Neuronal stem cell (in vitro differentiated cells): ENCODE measurements around the gene THSD4.
A peak's percentile ranks its signal among the peaks of the same experiment; 100 is the strongest.

Experiments
- DNase-seq: peaks from one replicate; pipeline ENCODE4 v3.0.0-alpha.2; 2013; ENCODE audit warnings: low spot score
- H2AFZ ChIP-seq: one replicate; pipeline ENCODE4 v1.6.1; 2013; ENCODE audit warnings: mild to moderate bottlenecking, low read length, inconsistent platforms
- H2AK5ac ChIP-seq: 2 replicates; pipeline ENCODE4 v1.6.1; 2013; ENCODE audit warnings: low read depth, mild to moderate bottlenecking, inconsistent platforms, low read length, moderate library complexity, mixed read lengths
- H2BK120ac ChIP-seq: 2 replicates; pipeline ENCODE4 v1.6.1; 2013; ENCODE audit warnings: low read depth, mild to moderate bottlenecking, inconsistent platforms, low read length, moderate library complexity, mixed read lengths
- H2BK12ac ChIP-seq: one replicate; pipeline ENCODE4 v1.6.1; 2013; ENCODE audit warnings: low read length, inconsistent platforms
- H2BK15ac ChIP-seq: 2 replicates; pipeline ENCODE4 v1.6.1; 2013; ENCODE audit warnings: mild to moderate bottlenecking, low read length, inconsistent platforms, mixed read lengths
- H2BK5ac ChIP-seq: one replicate; pipeline ENCODE4 v1.6.1; 2013; ENCODE audit warnings: inconsistent platforms, mild to moderate bottlenecking, low read length, moderate library complexity
- H3K14ac ChIP-seq: one replicate; pipeline ENCODE4 v1.6.1; 2013; ENCODE audit warnings: low read length, inconsistent platforms
- H3K18ac ChIP-seq: 2 replicates; pipeline ENCODE4 v1.6.1; 2013; ENCODE audit warnings: low read length, inconsistent platforms
- H3K23ac ChIP-seq: 2 replicates; pipeline ENCODE4 v1.6.1; 2013; ENCODE audit warnings: low read depth, mild to moderate bottlenecking, mixed read lengths, low read length, inconsistent platforms; ENCODE audit not compliant: poor library complexity
- H3K27ac ChIP-seq: replicated peaks from 3 replicates; pipeline ENCODE4 v1.5.1; 2013; ENCODE audit warnings: low read length, inconsistent platforms
- H3K27me3 ChIP-seq, 3 experiments: 2 replicates each; pipeline ENCODE4 v1.6.1; 2013; ENCODE audit warnings: low read length in 3 of 3, mild to moderate bottlenecking in 2 of 3, inconsistent platforms in 1 of 3, low read depth in 1 of 3, mixed read lengths in 1 of 3, moderate library complexity in 1 of 3; ENCODE audit not compliant: control insufficient read depth in 3 of 3, insufficient read depth in 3 of 3
- H3K36me3 ChIP-seq, 2 donors: replicated peaks in 1 of 2; 2 replicates each; pipeline ENCODE4 v1.6.1; 2013; ENCODE audit warnings: low read length in 2 of 2; ENCODE audit not compliant: control insufficient read depth in 2 of 2, insufficient read depth in 2 of 2
- H3K4ac ChIP-seq: 2 replicates; pipeline ENCODE4 v1.6.1; 2013; ENCODE audit warnings: inconsistent platforms, mild to moderate bottlenecking, low read length, moderate library complexity
- H3K4me1 ChIP-seq, 2 donors: 1 replicate in 1 of 2; 2 replicates in 1 of 2; pipeline ENCODE4 v1.6.1; 2013; ENCODE audit warnings: low read length in 2 of 2, low read depth in 1 of 2; ENCODE audit not compliant: control insufficient read depth in 2 of 2, insufficient read depth in 1 of 2
- H3K4me2 ChIP-seq: one replicate; pipeline ENCODE4 v1.6.1; 2013; ENCODE audit warnings: mild to moderate bottlenecking, low read length, inconsistent platforms; ENCODE audit not compliant: insufficient read depth, poor library complexity, severe bottlenecking
- H3K4me3 ChIP-seq, 2 donors: 2 replicates each; pipeline ENCODE4 v1.5.1; 2013; ENCODE audit warnings: low read length in 2 of 2, mild to moderate bottlenecking in 2 of 2, inconsistent platforms in 1 of 2, moderate library complexity in 1 of 2
- H3K79me1 ChIP-seq: one replicate; pipeline ENCODE4 v1.6.1; 2013; ENCODE audit warnings: low read depth, mild to moderate bottlenecking, inconsistent platforms, low read length, moderate library complexity
- H3K9ac ChIP-seq: one replicate; pipeline ENCODE4 v1.6.1; 2013; ENCODE audit warnings: mild to moderate bottlenecking, low read depth, low read length, inconsistent platforms; ENCODE audit not compliant: poor library complexity
- H3K9me3 ChIP-seq, 2 donors: replicated peaks in 1 of 2; 2 replicates each; pipeline versions ENCODE3 to v1.6.1; 2013; ENCODE audit warnings: low read length in 2 of 2, mild to moderate bottlenecking in 2 of 2, inconsistent platforms in 1 of 2, low read depth in 1 of 2, mixed read lengths in 1 of 2, moderate library complexity in 1 of 2; ENCODE audit not compliant: control insufficient read depth in 2 of 2, insufficient read depth in 1 of 2
- H4K8ac ChIP-seq: one replicate; pipeline ENCODE4 v1.6.1; 2013; ENCODE audit warnings: low read depth, mild to moderate bottlenecking, inconsistent platforms, low read length, moderate library complexity
- H4K91ac ChIP-seq: one replicate; pipeline ENCODE4 v1.6.1; 2013; ENCODE audit warnings: low read length, low read depth, mild to moderate bottlenecking, inconsistent platforms; ENCODE audit not compliant: poor library complexity
- WGBS, 2 donors: extraction: QIAGEN DNeasy Blood & Tissue Kit; methylation state at CpG; one replicate each; pipeline ENCODE4 v1.1.7; 2013; ENCODE audit warnings: missing lambda C conversion rate in 2 of 2, mixed read lengths in 1 of 2; ENCODE audit not compliant: insufficient read length in 2 of 2, insufficient replicate concordance in 1 of 2; ENCODE audit errors: extremely low coverage in 2 of 2; 5-methylcytosine and 5-hydroxymethylcytosine counted together

THSD4 gene

GRCh38 chr15:71597126-71597525 is 481.9 kb downstream of the THSD4 start:
- H3K14ac ChIP-seq, result no peak overlapping the region
- no peak overlapping the region for H2AK5ac ChIP-seq
- no peak overlapping the region for H2BK15ac ChIP-seq
- no peak overlapping the region for H3K27ac ChIP-seq
- H3K4me1 ChIP-seq, result peaks cover 13 to 16% of the 10 kb centered on the region in 2 donors
- no CpG with 5 or more reads among the region's 3 CpGs for WGBS, 2 donors
- no peaks in the 10 kb centered on the region for H3K36me3 ChIP-seq
- H3K23ac ChIP-seq, result no peak overlapping the region
- no peak overlapping the region for H2BK5ac ChIP-seq
- no peak overlapping the region for H2AFZ ChIP-seq
- H3K9me3 ChIP-seq, result peaks cover 2 to 5% of the 10 kb centered on the region in 2 donors
- no peak overlapping the region for H3K18ac ChIP-seq
- H3K27me3 ChIP-seq, result no peaks in the 10 kb centered on the region
- no peak for DNase-seq
- H4K8ac ChIP-seq, result no peak overlapping the region
- no peaks in the 10 kb centered on the region for H3K79me1 ChIP-seq
- no peak overlapping the region for H2BK12ac ChIP-seq
- H4K91ac ChIP-seq, result no peak overlapping the region
- H2BK120ac ChIP-seq, result no peak overlapping the region
- H3K4me2 ChIP-seq, result no peak overlapping the region
- H3K4me3 ChIP-seq, result no peak overlapping the region
- H3K9ac ChIP-seq, result no peak overlapping the region
- no peak overlapping the region for H3K4ac ChIP-seq

- peaks cover 2 to 5% of the 10 kb centered on the region in 2 donors for H3K9me3 ChIP-seq
- no peak for DNase-seq
- no peak overlapping the region for H3K4ac ChIP-seq
- H3K23ac ChIP-seq, result no peak overlapping the region
- no CpG with 5 or more reads among the region's 8 CpGs for WGBS, 2 donors
- H3K9ac ChIP-seq, result no peak overlapping the region
- no peak overlapping the region for H3K4me2 ChIP-seq
- no peak overlapping the region for H3K14ac ChIP-seq
- no peak overlapping the region for H4K8ac ChIP-seq
- no peak overlapping the region for H2AK5ac ChIP-seq
- peak overlapping the region; percentile 6 for H2BK15ac ChIP-seq
- no peak overlapping the region for H2BK5ac ChIP-seq
- H3K27ac ChIP-seq, result no peak overlapping the region
- no peaks in the 10 kb centered on the region for H3K79me1 ChIP-seq
- no peak overlapping the region for H3K4me3 ChIP-seq
- no peak overlapping the region for H4K91ac ChIP-seq
- H3K18ac ChIP-seq, result no peak overlapping the region
- no peak overlapping the region for H2BK12ac ChIP-seq
- no peaks in the 10 kb centered on the region for H3K27me3 ChIP-seq
- H3K36me3 ChIP-seq, result no peaks in the 10 kb centered on the region
- no peak overlapping the region for H2BK120ac ChIP-seq
- H2AFZ ChIP-seq, result no peak overlapping the region
- H3K4me1 ChIP-seq, result peaks cover 11 to 16% of the 10 kb centered on the region in 2 donors
Observed at GRCh38 chr15:71597637-71598036, 482.4 kb downstream of the THSD4 start.

GRCh38 chr15:71598741-71599140 is 483.5 kb downstream of the THSD4 start:
- Histone ChIP-seq H3K4ac (no peak overlapping the region), H2BK12ac (no peak overlapping the region), H3K27me3 (no peaks in the 10 kb centered on the region), H4K91ac (no peak overlapping the region), H4K8ac (no peak overlapping the region), H3K27ac (no peak overlapping the region), H2BK120ac (no peak overlapping the region), H2AK5ac (no peak overlapping the region), H3K23ac (no peak overlapping the region), H2BK5ac (no peak overlapping the region), H3K4me3 (no peak overlapping the region), H3K9me3 (peaks cover 2 to 5% of the 10 kb centered on the region in 2 donors), H3K79me1 (no peaks in the 10 kb centered on the region), H3K14ac (no peak overlapping the region), H3K9ac (no peak overlapping the region), H3K36me3 (no peaks in the 10 kb centered on the region), H3K4me2 (no peak overlapping the region), H3K18ac (no peak overlapping the region), H2AFZ (no peak overlapping the region), H2BK15ac (no peak overlapping the region), H3K4me1 (peaks cover 9 to 16% of the 10 kb centered on the region in 2 donors)
- WGBS, 2 donors, result no CpG with 5 or more reads among the region's 6 CpGs
- no peak for DNase-seq

- Histone ChIP-seq H3K9ac (no peak overlapping the region), H4K8ac (no peak overlapping the region)
- no CpG with 5 or more reads among the region's 9 CpGs for WGBS, 2 donors
Observed at GRCh38 chr15:71599418-71600151, 484.3 kb downstream of the THSD4 start.

More at GRCh38 chr15:71599418-71600151, 484.3 kb downstream of the THSD4 start:
- Histone ChIP-seq H3K36me3 (no peaks in the 10 kb centered on the region), H3K9me3 (peaks cover 2 to 5% of the 10 kb centered on the region in 2 donors), H2AK5ac (no peak overlapping the region), H2BK12ac (no peak overlapping the region), H3K18ac (no peak overlapping the region), H3K4me1 (peaks cover 9 to 16% of the 10 kb centered on the region in 2 donors), H3K27me3 (no peaks in the 10 kb centered on the region), H2BK5ac (no peak overlapping the region), H3K79me1 (no peaks in the 10 kb centered on the region), H3K23ac (no peak overlapping the region), H3K4ac (no peak overlapping the region), H3K14ac (no peak overlapping the region), H3K4me2 (no peak overlapping the region), H2BK120ac (no peak overlapping the region), H2BK15ac (no peak overlapping the region), H3K4me3 (no peak overlapping the region), H4K91ac (no peak overlapping the region), H2AFZ (peak overlapping the region; percentile 58), H3K27ac (peak overlapping the region; percentile 2)
- DNase-seq, result no peak
